ENCODE measurements around the gene SLMAP. TPM values are rescaled to one million over a fixed set of nuclear protein-coding genes. Genes with fewer than 3 reads are reported as not detected.
"Not testable (repeated sequence)": the region's sequence is repeated elsewhere in the genome, so short reads cannot be mapped to it uniquely, and the experiment has no call there.

SLMAP gene
- total RNA-seq, 4 donors from 2014 or later: 104 to 369 (median 186) TPM

DNA sequence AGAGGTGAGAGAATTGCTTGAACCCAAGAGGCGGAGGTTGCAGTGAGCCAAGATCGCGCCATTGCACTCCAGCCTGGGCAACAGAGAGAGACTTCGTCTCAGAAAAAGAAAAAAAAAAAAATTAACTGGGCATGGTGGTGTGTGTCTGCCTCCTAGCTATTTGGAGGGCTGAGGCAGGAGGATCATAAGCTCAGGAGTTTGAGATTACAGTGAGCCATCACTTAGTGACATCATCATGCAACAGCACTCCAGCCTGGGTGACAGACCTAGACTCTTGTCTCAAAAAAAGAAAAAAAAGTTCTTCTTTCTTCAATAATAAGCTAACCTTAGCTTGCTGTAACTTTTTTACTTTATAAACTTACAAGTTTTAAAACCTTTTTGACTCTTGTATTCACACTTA, 99.8 kb downstream of the SLMAP start:
- intact Hi-C loops (cut with DNase I; ENCODE audit: low total_unique reads): no loop called here
- Histone ChIP-seq H3K9me3 (no peaks in the 10 kb centered on the region), H3K27me3 (no peaks in the 10 kb centered on the region), H3K27ac (no peak overlapping the region), H3K36me3 (no peaks in the 10 kb centered on the region), H3K4me1 (no peaks in the 10 kb centered on the region), H3K4me3 (no peak overlapping the region)
- no peak for DNase-seq
- TF ChIP-seq POLR2A (IDR thresholded peaks at IDR 0.05): no peak
- TF ChIP-seq, protein P1, sequence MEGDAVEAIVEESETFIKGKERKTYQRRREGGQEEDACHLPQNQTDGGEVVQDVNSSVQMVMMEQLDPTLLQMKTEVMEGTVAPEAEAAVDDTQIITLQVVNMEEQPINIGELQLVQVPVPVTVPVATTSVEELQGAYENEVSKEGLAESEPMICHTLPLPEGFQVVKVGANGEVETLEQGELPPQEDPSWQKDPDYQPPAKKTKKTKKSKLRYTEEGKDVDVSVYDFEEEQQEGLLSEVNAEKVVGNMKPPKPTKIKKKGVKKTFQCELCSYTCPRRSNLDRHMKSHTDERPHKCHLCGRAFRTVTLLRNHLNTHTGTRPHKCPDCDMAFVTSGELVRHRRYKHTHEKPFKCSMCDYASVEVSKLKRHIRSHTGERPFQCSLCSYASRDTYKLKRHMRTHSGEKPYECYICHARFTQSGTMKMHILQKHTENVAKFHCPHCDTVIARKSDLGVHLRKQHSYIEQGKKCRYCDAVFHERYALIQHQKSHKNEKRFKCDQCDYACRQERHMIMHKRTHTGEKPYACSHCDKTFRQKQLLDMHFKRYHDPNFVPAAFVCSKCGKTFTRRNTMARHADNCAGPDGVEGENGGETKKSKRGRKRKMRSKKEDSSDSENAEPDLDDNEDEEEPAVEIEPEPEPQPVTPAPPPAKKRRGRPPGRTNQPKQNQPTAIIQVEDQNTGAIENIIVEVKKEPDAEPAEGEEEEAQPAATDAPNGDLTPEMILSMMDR (IDR thresholded peaks at IDR 0.05): no peak

GRCh38 chr3:57856675-57857074, 100.6 kb downstream of the SLMAP start:
- no peaks in the 10 kb centered on the region for H3K9me3 ChIP-seq
- H3K4me1 ChIP-seq: no peaks in the 10 kb centered on the region
- DNase-seq: no peak
- no peak overlapping the region for H3K4me3 ChIP-seq
- intact Hi-C loops (cut with DNase I; ENCODE audit: low total_unique reads): no loop called here
- no peaks in the 10 kb centered on the region for H3K36me3 ChIP-seq
- TF ChIP-seq, protein P1 (IDR thresholded peaks at IDR 0.05): no peak
- TF ChIP-seq POLR2A (IDR thresholded peaks at IDR 0.05): no peak
- no peaks in the 10 kb centered on the region for H3K27me3 ChIP-seq
- no peak overlapping the region for H3K27ac ChIP-seq

GRCh38 chr3:57862894-57863293, 106.8 kb downstream of the SLMAP start:
- DNase-seq: no peak
- no peaks in the 10 kb centered on the region for H3K36me3 ChIP-seq
- TF ChIP-seq, protein P1 (IDR thresholded peaks at IDR 0.05): no peak
- no peak for TF ChIP-seq POLR2A (IDR thresholded peaks at IDR 0.05)
- no peaks in the 10 kb centered on the region for H3K4me1 ChIP-seq
- intact Hi-C loops (cut with DNase I; ENCODE audit: low total_unique reads): no loop called here
- no peaks in the 10 kb centered on the region for H3K27me3 ChIP-seq
- H3K27ac ChIP-seq: no peak overlapping the region
- no peaks in the 10 kb centered on the region for H3K9me3 ChIP-seq
- no peak overlapping the region for H3K4me3 ChIP-seq

- intact Hi-C loops (cut with DNase I; ENCODE audit: low total_unique reads): no loop called here
- Histone ChIP-seq H3K27ac (no peak overlapping the region), H3K27me3 (no peaks in the 10 kb centered on the region), H3K4me3 (no peak overlapping the region), H3K9me3 (no peaks in the 10 kb centered on the region), H3K4me1 (no peaks in the 10 kb centered on the region), H3K36me3 (no peaks in the 10 kb centered on the region)
- TF ChIP-seq POLR2A (IDR thresholded peaks at IDR 0.05): no peak
- TF ChIP-seq, protein P1 (IDR thresholded peaks at IDR 0.05): no peak
- no peak for DNase-seq
These were observed 107.3 kb downstream of the SLMAP start for GRCh38 chr3:57863380-57863779.

DNA sequence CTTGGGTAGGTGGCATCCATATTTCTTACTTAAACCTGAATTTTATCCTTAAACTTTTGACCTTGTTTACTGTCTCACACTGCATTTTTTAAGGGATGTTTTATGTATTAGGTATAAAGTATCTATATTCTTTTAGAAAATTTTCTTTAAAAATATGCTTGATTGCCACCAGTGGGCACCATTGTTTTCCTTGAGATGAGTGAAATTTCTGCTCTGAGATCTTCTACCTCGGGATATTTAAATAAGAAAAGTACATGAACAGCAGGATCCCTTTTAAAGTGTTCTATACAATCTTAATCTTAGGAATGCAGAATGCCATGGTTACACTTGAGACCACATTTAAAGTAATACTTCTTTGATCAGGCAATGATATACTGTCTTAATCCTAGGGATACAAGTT, 108.7 kb downstream of the SLMAP start:
- Histone ChIP-seq H3K36me3 (no peaks in the 10 kb centered on the region), H3K27ac (peak overlapping the region in 1 of 2 donors; percentile 26)
- intact Hi-C loops (cut with DNase I; ENCODE audit: low total_unique reads): no loop called here

DNA sequence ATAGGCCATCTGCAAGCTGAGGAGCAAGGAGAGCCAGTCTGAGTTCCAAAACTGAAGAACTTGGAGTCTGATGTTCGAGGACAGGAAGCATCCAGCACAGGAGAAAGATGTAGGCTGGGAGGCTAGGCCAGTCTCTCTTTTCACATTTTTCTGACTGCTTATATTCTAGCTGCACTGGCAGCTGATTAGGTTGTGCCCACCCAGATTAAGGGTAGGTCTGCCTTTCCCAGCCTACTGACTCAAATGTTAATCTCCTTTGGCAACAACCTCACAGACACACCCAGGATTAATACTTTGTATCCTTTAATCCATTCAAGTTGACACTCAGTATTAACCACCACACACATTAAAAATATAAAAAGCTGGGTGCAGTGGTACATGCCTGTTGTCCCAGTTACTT, 113.0 kb downstream of the SLMAP start:
- DNase-seq; H3K9me3 ChIP-seq; H3K4me3 ChIP-seq; H3K27me3 ChIP-seq; H3K27ac ChIP-seq; H3K36me3 ChIP-seq; intact Hi-C loops (cut with DNase I; ENCODE audit: low total_unique reads); H3K4me1 ChIP-seq: not testable (repeated sequence)

More for the DNA sequence above, 108.7 kb downstream of the SLMAP start:
- Histone ChIP-seq H3K4me3 (no peak overlapping the region), H3K4me1 (no peaks in the 10 kb centered on the region), H3K27me3 (no peaks in the 10 kb centered on the region), H3K9me3 (no peaks in the 10 kb centered on the region)
- DNase-seq: no peak
- TF ChIP-seq POLR2A (IDR thresholded peaks at IDR 0.05): no peak
- TF ChIP-seq, protein P1 (IDR thresholded peaks at IDR 0.05): peak; percentile 43 to 59 (median 54)

Data from uterus (tissue), 4 donors.